OCI-LY1 (cell line): ENCODE results near the gene RPS6KA2.

Experiments
- H2AFZ ChIP-seq: fragments of 200-600 bp; sonication (generic), shearing (Covaris generic); 2 replicates; pipeline ENCODE4 v1.6.0; 2014; ENCODE audit warnings: antibody characterized with exemption, mild to moderate bottlenecking, low read length
- H3F3A ChIP-seq: fragments of 200-600 bp; sonication (generic), shearing (Covaris generic); 2 replicates; pipeline ENCODE4 v1.6.0; 2014; ENCODE audit warnings: mild to moderate bottlenecking, antibody characterized with exemption, low read length, moderate library complexity; ENCODE audit not compliant: insufficient read depth
- H3K27ac ChIP-seq: fragments of 200-600 bp; sonication (generic); 2 replicates; pipeline ENCODE4 v1.5.1; 2014; ENCODE audit warnings: low read length, mixed run types, mild to moderate bottlenecking, low read depth; ENCODE audit not compliant: poor library complexity, severe bottlenecking
- H3K27me3 ChIP-seq: fragments of 200-600 bp; sonication (generic); 2 replicates; pipeline ENCODE4 v1.6.0; 2014; ENCODE audit warnings: antibody characterized with exemption, mild to moderate bottlenecking, low read length, moderate library complexity; ENCODE audit not compliant: insufficient read depth
- H3K36me3 ChIP-seq: fragments of 200-600 bp; sonication (generic); 2 replicates; pipeline ENCODE4 v1.6.1; 2014; ENCODE audit warnings: mild to moderate bottlenecking, antibody characterized with exemption, low read length, moderate library complexity, mixed read lengths; ENCODE audit not compliant: insufficient read depth
- H3K4me1 ChIP-seq: fragments of 200-600 bp; sonication (generic); 2 replicates; pipeline ENCODE4 v1.5.1; 2014; ENCODE audit warnings: mild to moderate bottlenecking, low read length, moderate library complexity; ENCODE audit not compliant: insufficient read depth, severe bottlenecking
- H3K4me2 ChIP-seq: fragments of 200-600 bp; sonication (generic), shearing (Covaris generic); 2 replicates; pipeline ENCODE4 v1.6.1; 2014; ENCODE audit warnings: low read length
- H3K4me3 ChIP-seq: fragments of 200-600 bp; sonication (generic); 2 replicates; pipeline ENCODE4 v1.5.1; 2014; ENCODE audit warnings: low read length, low read depth, mild to moderate bottlenecking, mixed read lengths; ENCODE audit not compliant: poor library complexity, severe bottlenecking
- H3K79me2 ChIP-seq: fragments of 200-600 bp; shearing (Covaris generic); 2 replicates; pipeline ENCODE4 v1.6.1; 2016; ENCODE audit warnings: mixed run types, low read length, mixed read lengths; ENCODE audit not compliant: insufficient read depth
- H3K9ac ChIP-seq: fragments of 200-600 bp; sonication (generic), shearing (Covaris generic); 2 replicates; pipeline ENCODE4 v1.6.1; 2014; ENCODE audit warnings: mild to moderate bottlenecking, low read length, mixed read lengths
- H3K9me2 ChIP-seq: fragments of 200-600 bp; sonication (generic), shearing (Covaris generic); 2 replicates; pipeline ENCODE4 v1.6.1; 2014; ENCODE audit warnings: low read depth, mild to moderate bottlenecking, low read length, mixed read lengths
- H3K9me3 ChIP-seq: fragments of 200-600 bp; shearing (Covaris generic); 2 replicates; pipeline ENCODE4 v1.6.1; 2014; ENCODE audit warnings: low read length, mixed read lengths
- H4K20me1 ChIP-seq: fragments of 200-600 bp; sonication (generic), shearing (Covaris generic); 2 replicates; pipeline ENCODE4 v1.6.0; 2016; ENCODE audit warnings: mild to moderate bottlenecking, low read length; ENCODE audit not compliant: insufficient read depth
- CTCF ChIP-seq: fragments of 200-600 bp; sonication (generic), shearing (Covaris generic); IDR thresholded peaks from 2 replicates; pipeline ENCODE4 v1.5.1; 2017; ENCODE audit warnings: mild to moderate bottlenecking, antibody characterized with exemption, low read length, moderate library complexity, mixed read lengths
- EZH2 ChIP-seq: fragments of 200-600 bp; sonication (generic), shearing (Covaris generic); IDR thresholded peaks from 2 replicates; pipeline ENCODE4 v1.8.0; 2017; ENCODE audit warnings: borderline replicate concordance, mixed run types, mild to moderate bottlenecking, antibody characterized with exemption, low read length, moderate library complexity, mixed read lengths

RPS6KA2 gene

GRCh38 chr6:166375013-166375412, 252.0 kb downstream of the RPS6KA2 start:
- Histone ChIP-seq H2AFZ (no peak overlapping the region), H3K4me3 (no peak overlapping the region), H3K4me1 (no peaks in the 10 kb centered on the region), H3K9me2 (no peaks in the 10 kb centered on the region), H3K27ac (no peak overlapping the region), H3K9me3 (no peaks in the 10 kb centered on the region; the same call in 1 of the 2 replicates), H3K79me2 (no peaks in the 10 kb centered on the region), H3K27me3 (no peaks in the 10 kb centered on the region), H3K9ac (no peak overlapping the region), H4K20me1 (no peaks in the 10 kb centered on the region), H3K4me2 (no peak overlapping the region), H3K36me3 (no peaks in the 10 kb centered on the region), H3F3A (no peaks in the 10 kb centered on the region)
- TF ChIP-seq CTCF (no peak), EZH2 (no peak)

- Histone ChIP-seq H3K79me2 (no peaks in the 10 kb centered on the region), H3K9me3 (no peaks in the 10 kb centered on the region; the same call in 1 of the 2 replicates), H3K4me3 (no peak overlapping the region), H3K27ac (no peak overlapping the region), H3K9ac (no peak overlapping the region), H3K27me3 (no peaks in the 10 kb centered on the region), H3F3A (no peaks in the 10 kb centered on the region), H3K4me1 (no peaks in the 10 kb centered on the region), H2AFZ (no peak overlapping the region), H3K36me3 (no peaks in the 10 kb centered on the region), H3K9me2 (no peaks in the 10 kb centered on the region), H3K4me2 (no peak overlapping the region), H4K20me1 (no peaks in the 10 kb centered on the region)
- no peak for TF ChIP-seq CTCF
- no peak for TF ChIP-seq EZH2
Observed at GRCh38 chr6:166370489-166370888, 256.6 kb downstream of the RPS6KA2 start.

DNA sequence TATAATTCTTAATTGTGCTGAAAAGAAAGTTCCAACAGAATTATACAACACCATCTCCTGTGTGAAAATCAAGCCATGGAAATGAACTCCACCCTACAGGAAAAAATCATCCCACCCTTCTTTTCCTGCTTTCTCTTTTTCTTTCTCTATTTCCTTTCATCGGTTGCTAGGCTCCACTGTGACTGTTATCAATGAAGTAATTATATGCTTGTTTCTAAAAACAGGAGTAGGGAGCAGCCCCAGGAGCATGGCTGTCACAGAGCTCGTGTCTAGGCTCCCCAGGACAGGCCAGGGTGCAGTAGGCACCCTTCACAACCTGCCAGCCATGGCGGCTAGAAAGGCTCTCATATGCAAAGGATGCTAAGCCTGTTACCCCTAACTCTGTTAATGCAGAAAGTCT, 257.3 kb downstream of the RPS6KA2 start:
- no peak overlapping the region for H3K4me3 ChIP-seq
- no peaks in the 10 kb centered on the region for H3F3A ChIP-seq
- no peaks in the 10 kb centered on the region for H3K9me2 ChIP-seq
- H4K20me1 ChIP-seq, result no peaks in the 10 kb centered on the region
- H3K4me1 ChIP-seq, result no peaks in the 10 kb centered on the region
- H3K79me2 ChIP-seq, result no peaks in the 10 kb centered on the region
- no peaks in the 10 kb centered on the region for H3K36me3 ChIP-seq
- TF ChIP-seq EZH2 (no peak), CTCF (no peak)
- no peak overlapping the region for H3K4me2 ChIP-seq
- no peak overlapping the region for H3K27ac ChIP-seq
- H3K9ac ChIP-seq, result no peak overlapping the region
- no peak overlapping the region for H2AFZ ChIP-seq
- H3K27me3 ChIP-seq, result no peaks in the 10 kb centered on the region
- H3K9me3 ChIP-seq, result no peaks in the 10 kb centered on the region; the same call in 1 of the 2 replicates
